K562 (cell line): Measurements from ENCODE around the gene UNC93B1. TPM values are rescaled to one million over a fixed set of nuclear protein-coding genes. Genes with fewer than 3 reads are reported as not detected.
A peak's percentile ranks its signal among the peaks of the same experiment; 100 is the strongest.

Source experiments
- BHLHE40 ChIP-seq: IDR thresholded peaks from 2 replicates; pipeline ENCODE4 v1.6.1; 2011; ENCODE audit warnings: low read length, improper control_type of control experiment
- CREBBP ChIP-seq: IDR thresholded peaks from one replicate; pipeline ENCODE4 v1.6.1; 2012; ENCODE audit warnings: low read depth, mild to moderate bottlenecking, control low read depth, inconsistent platforms, low read length
- CSDE1 ChIP-seq, 2 experiments: fragments of 450-650 bp; IDR thresholded peaks; 2 replicates each; pipeline ENCODE4 v1.6.1; 2016; ENCODE audit warnings: mild to moderate bottlenecking in 1 of 2
- EWSR1 ChIP-seq: fragments of 450-650 bp; IDR thresholded peaks from 2 replicates; pipeline ENCODE4 v1.6.1; 2018; ENCODE audit warnings: borderline replicate concordance, mild to moderate bottlenecking, low read depth, moderate library complexity; ENCODE audit not compliant: partially characterized antibody
- FOSL1 ChIP-seq: fragments of 200-800 bp; sonication (Bioruptor generic); conservative IDR thresholded peaks from 2 replicates; pipeline ENCODE4 v1.6.1; 2016; ENCODE audit warnings: missing genetic modification characterization, missing compliant biosample characterization
- FOXK2 ChIP-seq, 2 experiments: fragments of 450-650 bp; IDR thresholded peaks in 1 of 2; conservative IDR thresholded peaks in 1 of 2; 2 replicates each; pipeline ENCODE4 v1.6.1; 2016; ENCODE audit warnings: low read depth in 2 of 2, mild to moderate bottlenecking in 1 of 2
- HDAC2 ChIP-seq: fragments of 450-650 bp; IDR thresholded peaks from 2 replicates; pipeline ENCODE4 v1.6.1; 2016; ENCODE audit warnings: mild to moderate bottlenecking
- KLF6 ChIP-seq: fragments of 250-450 bp; sonication (Bioruptor Pico); IDR thresholded peaks from 2 replicates; pipeline ENCODE4 v1.4.0; 2020; ENCODE audit warnings: mild to moderate bottlenecking, moderate library complexity, borderline replicate concordance
- SOX6 ChIP-seq: fragments of 450-650 bp; IDR thresholded peaks from 2 replicates; pipeline ENCODE4 v1.6.1; 2014; ENCODE audit warnings: mild to moderate bottlenecking
- ZBED1 ChIP-seq: IDR thresholded peaks from 2 replicates; pipeline ENCODE4 v1.6.1; 2014
- ZNF696 ChIP-seq: fragments of 250-450 bp; sonication (Bioruptor Pico); conservative IDR thresholded peaks from 2 replicates; pipeline ENCODE4 v1.4.0; 2020; ENCODE audit warnings: mild to moderate bottlenecking, moderate library complexity
- polyA plus RNA-seq, 8 experiments: library from polyadenylated mRNA; depleted of rRNA in 4 of 8; stranded (reverse) in 5 of 8; unstranded in 3 of 8; fragments of >200 nt; fragmentation: Nextera tagmentation in 2 of 8; fragmentation: Illumina TruSeq in 1 of 8; extraction: Ambion mirVana in 2 of 8; extraction: Trizol in 1 of 8; gene quantifications; 2 replicates each; pipeline versions ENCODE4 v1.2.1 to v1.2.3, GENCODE V29; 2011 to 2014; ENCODE audit warnings: inconsistent platforms in 1 of 8, missing spikeins in 1 of 8
- total RNA-seq, 7 experiments: library from RNA; depleted of rRNA in 6 of 7; stranded (reverse); fragments of >200 nt in 6 of 7; fragmentation: Illumina TruSeq in 2 of 7; extraction: Trizol in 2 of 7; gene quantifications; 2 replicates each; pipeline versions ENCODE4 v1.2.1 to v1.2.3, GENCODE V29; 2011 to 2021; ENCODE audit warnings: low replicate concordance in 1 of 7
- TF ChIP-seq, protein P1 (sequence below): sonication (generic); formaldehyde crosslinking; IDR thresholded peaks from 2 replicates; pipeline ENCODE4 v1.8.1; 2022; ENCODE audit warnings: missing genetic modification reagents
- TF ChIP-seq, protein P2 (sequence below): fragments of 450-650 bp; formaldehyde crosslinking; IDR thresholded peaks from 2 replicates; pipeline ENCODE4 v1.4.0; 2022; ENCODE audit warnings: mild to moderate bottlenecking, moderate library complexity
- TF ChIP-seq, protein P3 (sequence below): sonication (generic); formaldehyde crosslinking; IDR thresholded peaks from 2 replicates; pipeline ENCODE4 v1.8.0; 2022; ENCODE audit warnings: missing genetic modification reagents, mild to moderate bottlenecking, borderline replicate concordance
- TF ChIP-seq, protein P4 (sequence below): fragments of 250-450 bp; sonication (Bioruptor Pico); IDR thresholded peaks from 2 replicates; pipeline ENCODE4 v1.4.0; 2020; ENCODE audit warnings: mild to moderate bottlenecking, moderate library complexity, borderline replicate concordance

The UNC93B1 gene
- total and polyA plus RNA-seq, 9 of the 15 experiments (the other 6 are each of a cell fraction or from before 2014, with no cell fraction given), result 0.10 to 13.6 (median 6.5) TPM

DNA sequence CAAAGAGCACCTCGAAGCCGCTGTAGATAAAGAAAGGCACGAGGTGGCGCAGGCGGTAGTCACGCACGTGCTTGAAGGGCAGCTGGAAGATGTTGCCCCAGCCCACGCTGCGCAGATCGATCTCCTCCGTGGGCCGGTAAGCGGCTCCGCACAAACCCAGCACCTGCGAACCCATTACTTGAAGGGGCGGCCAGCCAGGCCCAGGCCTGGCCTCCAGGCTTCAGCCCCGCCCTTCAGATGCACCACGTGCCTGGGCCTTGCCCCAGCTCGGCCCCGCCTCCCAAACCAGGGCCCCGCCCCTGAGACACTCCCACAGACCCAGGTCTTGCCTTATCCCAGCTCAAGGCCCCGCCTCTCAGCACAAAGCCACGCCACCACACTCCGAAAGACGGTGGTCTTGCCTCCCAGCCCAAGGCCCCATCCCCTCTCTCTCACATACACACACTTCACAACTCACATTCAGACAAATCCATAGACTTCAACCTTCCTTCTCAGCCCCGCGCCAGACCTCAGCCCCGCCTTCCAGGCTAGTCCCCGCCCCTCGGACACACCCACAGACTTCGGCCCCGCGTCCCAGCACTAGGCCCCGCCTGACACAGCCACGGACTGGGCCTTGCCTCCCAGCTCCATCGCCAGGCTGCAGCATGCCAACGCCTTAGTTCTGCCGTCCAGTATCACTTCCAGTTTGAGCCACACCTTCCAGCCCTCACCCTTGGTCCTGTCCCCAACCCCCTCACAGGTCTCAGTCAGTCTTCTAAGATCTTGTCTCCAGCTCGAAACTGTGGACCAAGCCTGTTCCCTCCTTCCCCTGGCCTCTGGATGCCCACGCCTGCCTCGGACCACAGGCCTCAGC is 7.0 kb downstream of the UNC93B1 start (continued):
- TF ChIP-seq, protein P1, sequence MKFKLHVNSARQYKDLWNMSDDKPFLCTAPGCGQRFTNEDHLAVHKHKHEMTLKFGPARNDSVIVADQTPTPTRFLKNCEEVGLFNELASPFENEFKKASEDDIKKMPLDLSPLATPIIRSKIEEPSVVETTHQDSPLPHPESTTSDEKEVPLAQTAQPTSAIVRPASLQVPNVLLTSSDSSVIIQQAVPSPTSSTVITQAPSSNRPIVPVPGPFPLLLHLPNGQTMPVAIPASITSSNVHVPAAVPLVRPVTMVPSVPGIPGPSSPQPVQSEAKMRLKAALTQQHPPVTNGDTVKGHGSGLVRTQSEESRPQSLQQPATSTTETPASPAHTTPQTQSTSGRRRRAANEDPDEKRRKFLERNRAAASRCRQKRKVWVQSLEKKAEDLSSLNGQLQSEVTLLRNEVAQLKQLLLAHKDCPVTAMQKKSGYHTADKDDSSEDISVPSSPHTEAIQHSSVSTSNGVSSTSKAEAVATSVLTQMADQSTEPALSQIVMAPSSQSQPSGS (CRISPR knock-in tag), result no peak
- TF ChIP-seq, protein P2, sequence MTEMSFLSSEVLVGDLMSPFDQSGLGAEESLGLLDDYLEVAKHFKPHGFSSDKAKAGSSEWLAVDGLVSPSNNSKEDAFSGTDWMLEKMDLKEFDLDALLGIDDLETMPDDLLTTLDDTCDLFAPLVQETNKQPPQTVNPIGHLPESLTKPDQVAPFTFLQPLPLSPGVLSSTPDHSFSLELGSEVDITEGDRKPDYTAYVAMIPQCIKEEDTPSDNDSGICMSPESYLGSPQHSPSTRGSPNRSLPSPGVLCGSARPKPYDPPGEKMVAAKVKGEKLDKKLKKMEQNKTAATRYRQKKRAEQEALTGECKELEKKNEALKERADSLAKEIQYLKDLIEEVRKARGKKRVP, result no peak
- TF ChIP-seq EWSR1, result no peak
- no peak for TF ChIP-seq CREBBP
- TF ChIP-seq, protein P3, sequence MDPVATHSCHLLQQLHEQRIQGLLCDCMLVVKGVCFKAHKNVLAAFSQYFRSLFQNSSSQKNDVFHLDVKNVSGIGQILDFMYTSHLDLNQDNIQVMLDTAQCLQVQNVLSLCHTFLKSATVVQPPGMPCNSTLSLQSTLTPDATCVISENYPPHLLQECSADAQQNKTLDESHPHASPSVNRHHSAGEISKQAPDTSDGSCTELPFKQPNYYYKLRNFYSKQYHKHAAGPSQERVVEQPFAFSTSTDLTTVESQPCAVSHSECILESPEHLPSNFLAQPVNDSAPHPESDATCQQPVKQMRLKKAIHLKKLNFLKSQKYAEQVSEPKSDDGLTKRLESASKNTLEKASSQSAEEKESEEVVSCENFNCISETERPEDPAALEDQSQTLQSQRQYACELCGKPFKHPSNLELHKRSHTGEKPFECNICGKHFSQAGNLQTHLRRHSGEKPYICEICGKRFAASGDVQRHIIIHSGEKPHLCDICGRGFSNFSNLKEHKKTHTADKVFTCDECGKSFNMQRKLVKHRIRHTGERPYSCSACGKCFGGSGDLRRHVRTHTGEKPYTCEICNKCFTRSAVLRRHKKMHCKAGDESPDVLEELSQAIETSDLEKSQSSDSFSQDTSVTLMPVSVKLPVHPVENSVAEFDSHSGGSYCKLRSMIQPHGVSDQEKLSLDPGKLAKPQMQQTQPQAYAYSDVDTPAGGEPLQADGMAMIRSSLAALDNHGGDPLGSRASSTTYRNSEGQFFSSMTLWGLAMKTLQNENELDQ (CRISPR knock-in tag), result no peak
- TF ChIP-seq ZBED1, result no peak
- TF ChIP-seq, protein P4, sequence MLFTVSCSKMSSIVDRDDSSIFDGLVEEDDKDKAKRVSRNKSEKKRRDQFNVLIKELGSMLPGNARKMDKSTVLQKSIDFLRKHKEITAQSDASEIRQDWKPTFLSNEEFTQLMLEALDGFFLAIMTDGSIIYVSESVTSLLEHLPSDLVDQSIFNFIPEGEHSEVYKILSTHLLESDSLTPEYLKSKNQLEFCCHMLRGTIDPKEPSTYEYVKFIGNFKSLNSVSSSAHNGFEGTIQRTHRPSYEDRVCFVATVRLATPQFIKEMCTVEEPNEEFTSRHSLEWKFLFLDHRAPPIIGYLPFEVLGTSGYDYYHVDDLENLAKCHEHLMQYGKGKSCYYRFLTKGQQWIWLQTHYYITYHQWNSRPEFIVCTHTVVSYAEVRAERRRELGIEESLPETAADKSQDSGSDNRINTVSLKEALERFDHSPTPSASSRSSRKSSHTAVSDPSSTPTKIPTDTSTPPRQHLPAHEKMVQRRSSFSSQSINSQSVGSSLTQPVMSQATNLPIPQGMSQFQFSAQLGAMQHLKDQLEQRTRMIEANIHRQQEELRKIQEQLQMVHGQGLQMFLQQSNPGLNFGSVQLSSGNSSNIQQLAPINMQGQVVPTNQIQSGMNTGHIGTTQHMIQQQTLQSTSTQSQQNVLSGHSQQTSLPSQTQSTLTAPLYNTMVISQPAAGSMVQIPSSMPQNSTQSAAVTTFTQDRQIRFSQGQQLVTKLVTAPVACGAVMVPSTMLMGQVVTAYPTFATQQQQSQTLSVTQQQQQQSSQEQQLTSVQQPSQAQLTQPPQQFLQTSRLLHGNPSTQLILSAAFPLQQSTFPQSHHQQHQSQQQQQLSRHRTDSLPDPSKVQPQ (CRISPR knock-in tag), result no peak
- no peak for TF ChIP-seq HDAC2
- TF ChIP-seq ZNF696 (CRISPR knock-in tag), result no peak
- peak; percentile 82 for TF ChIP-seq BHLHE40
- TF ChIP-seq KLF6, result no peak
- TF ChIP-seq FOSL1 (tag), result no peak
- TF ChIP-seq CSDE1 (IDR thresholded peaks at IDR 0.05), result no peak
- TF ChIP-seq SOX6, result no peak
- TF ChIP-seq FOXK2 (conservative IDR thresholded peaks at IDR 0.05 in 1 of 2, IDR thresholded peaks at IDR 0.05 in 1 of 2; ENCODE audit: low read depth in 2 of 2), result peak in 1 of 2 experiments; percentile 40; a peak in 2 of 4 replicates
